ENCODE results near the gene REEP5. TPM values are rescaled to one million over a fixed set of nuclear protein-coding genes. Genes with fewer than 3 reads are reported as not detected.
A peak's percentile ranks its signal among the peaks of the same experiment; 100 is the strongest.

Gene REEP5
- total and polyA plus RNA-seq, 2 of the 13 experiments (the other 11 are each of a cell fraction or from before 2014, with no cell fraction given) = 49.4 to 239 TPM

GRCh38 chr5:112917453-112917995, 4.5 kb downstream of the REEP5 start (continued):
- TF ChIP-seq POGK (CRISPR knock-in tag; conservative IDR thresholded peaks at IDR 0.05) = no peak
- TF ChIP-seq POGZ (CRISPR knock-in tag; IDR thresholded peaks at IDR 0.05) = 0 out of 2 replicates have a peak, but pooled peaks have one; percentile 30
- no peak for TF ChIP-seq SIN3B (IDR thresholded peaks at IDR 0.05; ENCODE audit: low read length)
- no peak for TF ChIP-seq GPBP1L1 (CRISPR knock-in tag; IDR thresholded peaks at IDR 0.05)
- no peak for TF ChIP-seq ZNF747 (CRISPR knock-in tag; IDR thresholded peaks at IDR 0.05; ENCODE audit: borderline replicate concordance)
- no peak for TF ChIP-seq ZNF432 (CRISPR knock-in tag; IDR thresholded peaks at IDR 0.05; ENCODE audit: borderline replicate concordance)

- H3K36me3 ChIP-seq (replicated peaks in 1 of 2; ENCODE audit: control insufficient read depth in 1 of 2, insufficient read depth in 2 of 2, low read length in 2 of 2) = peaks cover 5 to 36% of the 10 kb centered on the region in 2 experiments; a peak in 3 of 5 replicates
- H2AFZ ChIP-seq (ENCODE audit: low read length) = no peak overlapping the region
- ATAC-seq (no peak), FAIRE-seq (no peak), DNase-seq (ENCODE audit: low spot score) (no peak)
- H3K27me3 ChIP-seq (ENCODE audit: control insufficient read depth in 1 of 2, insufficient read depth in 2 of 2, low read length in 2 of 2) = no peaks in the 10 kb centered on the region
- H3K27ac ChIP-seq (ENCODE audit: extremely low read length, insufficient read depth, low read length) = no peak overlapping the region
- ChIA-PET CTCF (ENCODE audit: low intra/inter-chr PET ratio, low total read pairs) (no interaction called here), POLR2A (interaction anchor here (0.6 kb wide), 1 partner anchor 11 kb away, joined by 3 read pairs; no protein-coding TSS in a partner anchor)
- WGBS (ENCODE audit: low lambda C conversion rate) = 83% methylated on average over 1 of the region's 1 CpG
- H3K4me1 ChIP-seq (ENCODE audit: insufficient read depth, low read length) = peaks cover 54% of the 10 kb centered on the region
- intact Hi-C loops (cut with micrococcal nuclease; ENCODE audit: unreplicated experiment) = no loop called here
- no peak overlapping the region for H3K4me3 ChIP-seq (replicated peaks in 1 of 3; ENCODE audit: insufficient read depth in 1 of 3, low read depth in 2 of 3, low read length in 3 of 3)
- BruUV-seq (replicated peaks) = no TSS peak
- H3K79me2 ChIP-seq (ENCODE audit: insufficient read depth, low read length) = peaks cover 33% of the 10 kb centered on the region
- H4K20me1 ChIP-seq (ENCODE audit: insufficient read depth, low read length) = peaks cover 2% of the 10 kb centered on the region; the same call in 1 of the 2 replicates
- H3K9me3 ChIP-seq (ENCODE audit: low read length) = no peaks in the 10 kb centered on the region
- in situ Hi-C loops (cut with HindIII; ENCODE audit: extremely low pct_ligation_motif_present, low pct_unique_long_range_greater_than_20kb) = no loop called here
- H3K4me2 ChIP-seq (ENCODE audit: low read depth, low read length) = no peak overlapping the region
- H3K9ac ChIP-seq (ENCODE audit: insufficient read depth, low read depth, low read length) = no peak overlapping the region
- TF ChIP-seq TBX2 (CRISPR knock-in tag; IDR thresholded peaks at IDR 0.05; ENCODE audit: borderline replicate concordance) = no peak
- no peak for TF ChIP-seq ATF1 (CRISPR knock-in tag; IDR thresholded peaks at IDR 0.05)
- TF ChIP-seq FOXK2 (IDR thresholded peaks at IDR 0.05) = no peak
- TF ChIP-seq HDAC2 (CRISPR knock-in tag; IDR thresholded peaks at IDR 0.05) = no peak
- TF ChIP-seq ZBTB2 (CRISPR knock-in tag; IDR thresholded peaks at IDR 0.05; ENCODE audit: low read depth) = no peak
- TF ChIP-seq ZNF749 (CRISPR knock-in tag; IDR thresholded peaks at IDR 0.05; ENCODE audit: borderline replicate concordance) = no peak
- no peak for TF ChIP-seq ZBTB25 (CRISPR knock-in tag; IDR thresholded peaks at IDR 0.05)
- no peak for TF ChIP-seq TFDP2 (CRISPR knock-in tag; IDR thresholded peaks at IDR 0.05)
Measured at GRCh38 chr5:112915831-112916230, 6.2 kb downstream of the REEP5 start.
